GM04504 (cell line): ENCODE measurements around the gene HERPUD2.
A peak's percentile ranks its signal among the peaks of the same experiment; 100 is the strongest.

Experiments used
- DNase-seq: peaks from one replicate; pipeline ENCODE4 v3.0.0-alpha.2; 2012; ENCODE audit warnings: low read depth

The HERPUD2 gene, protein sequence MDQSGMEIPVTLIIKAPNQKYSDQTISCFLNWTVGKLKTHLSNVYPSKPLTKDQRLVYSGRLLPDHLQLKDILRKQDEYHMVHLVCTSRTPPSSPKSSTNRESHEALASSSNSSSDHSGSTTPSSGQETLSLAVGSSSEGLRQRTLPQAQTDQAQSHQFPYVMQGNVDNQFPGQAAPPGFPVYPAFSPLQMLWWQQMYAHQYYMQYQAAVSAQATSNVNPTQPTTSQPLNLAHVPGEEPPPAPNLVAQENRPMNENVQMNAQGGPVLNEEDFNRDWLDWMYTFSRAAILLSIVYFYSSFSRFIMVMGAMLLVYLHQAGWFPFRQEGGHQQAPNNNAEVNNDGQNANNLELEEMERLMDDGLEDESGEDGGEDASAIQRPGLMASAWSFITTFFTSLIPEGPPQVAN

DNA sequence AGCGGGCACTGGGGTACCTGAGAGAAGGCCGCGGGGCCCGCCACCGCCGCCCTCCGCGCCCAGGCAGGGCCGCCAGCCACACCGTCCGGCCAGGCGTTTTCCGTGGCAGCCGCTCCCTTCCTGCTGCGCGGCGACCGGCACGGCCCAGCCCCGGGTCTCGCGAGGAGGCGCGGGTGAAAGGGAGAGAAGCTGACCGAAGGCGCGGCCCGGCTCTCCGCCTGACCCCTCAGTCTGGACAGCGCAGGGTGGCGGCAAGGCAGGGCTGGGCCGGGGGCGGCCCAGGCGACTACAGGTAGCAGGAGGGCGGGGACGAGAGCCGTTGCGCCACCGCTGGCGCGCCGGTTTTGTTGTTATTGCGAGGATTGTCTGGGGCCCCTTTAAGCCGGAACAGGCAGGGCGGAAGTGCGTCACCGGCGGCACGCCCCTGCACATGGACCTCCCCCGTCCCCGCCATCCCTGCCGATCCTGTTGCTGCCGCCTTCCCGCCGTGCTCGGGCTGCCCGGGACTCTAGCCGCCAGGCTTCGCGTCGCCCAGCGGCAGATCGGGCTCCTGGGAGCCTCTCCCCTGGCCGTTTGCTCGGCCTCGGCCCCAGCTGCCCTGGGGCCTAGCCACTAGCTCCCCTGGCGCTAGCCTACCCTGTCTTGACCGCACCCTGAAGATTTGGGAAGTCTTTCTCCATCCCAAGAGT lies at the start of gene HERPUD2:
TSS of gene HERPUD2 (minus strand) at position 352 of the 689 bp plus-strand sequence. CDS start 805 bp downstream, outside the sequence.
- DNase-seq = peak; percentile 76

DNA sequence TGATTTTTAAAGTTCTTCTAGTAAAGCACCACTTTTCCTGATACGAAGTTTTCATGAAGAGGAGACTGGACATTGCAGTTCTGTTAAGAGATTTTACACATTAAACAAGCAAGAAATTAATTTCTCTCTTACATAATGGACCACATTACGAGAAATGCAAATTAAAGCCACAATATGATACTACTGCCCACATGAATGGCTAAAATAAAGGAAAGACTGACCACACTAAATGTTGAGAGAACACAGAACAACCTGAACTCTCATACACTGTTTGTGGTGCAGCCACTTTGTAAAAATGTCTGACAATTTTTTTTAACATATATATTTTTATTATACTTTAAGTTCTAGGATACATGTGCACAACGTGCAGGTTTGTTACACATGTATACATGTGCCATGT lies 44.0 kb upstream of the HERPUD2 start:
- no peak for DNase-seq

DNA sequence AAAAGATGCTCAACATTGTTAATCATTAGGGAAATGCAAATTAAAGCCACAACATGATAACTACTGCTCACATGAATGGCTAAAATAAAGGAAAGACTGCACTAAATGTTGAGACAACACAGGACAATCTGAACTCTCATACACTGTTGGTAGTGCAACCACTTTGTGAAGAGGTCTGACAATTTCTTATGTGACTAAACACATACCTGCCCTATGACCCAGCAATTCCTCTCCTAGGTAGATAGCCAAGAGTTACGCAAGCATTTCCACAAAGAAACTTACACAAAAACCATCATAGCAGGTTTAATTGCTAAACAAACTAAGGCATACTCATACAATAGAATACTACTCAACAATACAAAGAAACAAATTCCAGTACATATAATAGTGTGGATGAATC lies 41.8 kb upstream of the HERPUD2 start:
- DNase-seq = no peak

GRCh38 chr7:35735396-35735795 lies 40.5 kb upstream of the HERPUD2 start:
- no peak for DNase-seq

DNA sequence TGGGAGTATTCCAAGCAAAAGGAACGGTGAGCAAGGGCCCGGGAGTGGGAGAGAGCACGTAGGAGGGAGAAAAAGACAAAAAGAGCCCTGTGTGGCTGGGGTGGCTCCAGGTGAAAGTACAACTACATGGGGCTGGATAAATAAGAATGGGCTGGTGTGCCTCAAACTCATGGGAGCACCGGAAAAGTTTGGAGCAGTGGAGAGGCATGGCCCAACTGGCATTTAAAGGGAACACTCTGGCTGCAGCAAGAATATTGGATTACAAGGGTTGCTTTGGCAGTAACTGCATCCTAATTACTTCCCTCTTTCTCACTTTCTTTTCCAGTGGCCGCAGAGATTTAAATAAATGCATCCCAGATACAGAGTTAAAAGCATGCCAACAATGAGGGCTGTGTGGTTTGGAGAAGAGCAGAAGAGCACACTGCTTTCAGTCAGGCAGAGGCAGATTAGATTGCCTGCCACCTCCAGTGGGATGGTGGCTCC lies 39.1 kb upstream of the HERPUD2 start:
- no peak for DNase-seq

GRCh38 chr7:35731349-35731748 lies 36.4 kb upstream of the HERPUD2 start:
- no peak for DNase-seq

DNA sequence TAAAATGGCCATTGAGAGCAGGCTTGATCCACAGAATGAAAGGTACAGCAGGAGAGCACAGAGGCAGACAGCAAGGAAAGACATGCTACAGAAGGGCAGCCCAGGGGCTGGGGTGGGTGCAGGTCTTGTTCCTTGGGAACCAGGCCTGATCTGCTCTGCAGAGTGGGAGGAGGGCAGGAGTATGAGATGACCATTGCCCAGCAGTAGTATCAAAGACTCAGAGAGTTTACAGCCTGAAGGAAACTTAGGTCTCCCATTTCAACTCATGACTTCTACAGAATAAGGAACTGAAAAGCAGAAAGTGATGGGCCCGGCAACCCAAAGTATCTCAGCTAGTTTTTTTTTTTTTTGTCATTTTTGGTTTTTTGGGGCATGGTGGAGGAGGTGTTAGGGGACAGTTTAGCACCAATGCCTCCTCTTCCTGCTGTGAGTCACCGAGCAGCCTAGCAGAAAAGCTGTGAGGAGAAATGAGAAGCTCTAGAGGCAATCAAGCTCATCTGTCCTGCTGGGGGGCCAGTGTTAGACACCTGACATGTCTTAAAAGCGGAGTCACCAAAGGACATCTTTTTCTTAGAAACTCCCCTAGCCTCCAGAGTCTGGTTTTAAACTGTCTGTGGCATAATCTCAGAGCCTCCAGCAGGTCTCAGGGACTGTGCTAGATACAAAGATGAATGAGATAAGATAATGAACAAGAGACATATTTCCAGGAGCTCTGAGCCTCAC lies 34.3 kb upstream of the HERPUD2 start:
- no peak for DNase-seq

GRCh38 chr7:35728412-35729060 lies 33.6 kb upstream of the HERPUD2 start:
- DNase-seq = no peak

DNA sequence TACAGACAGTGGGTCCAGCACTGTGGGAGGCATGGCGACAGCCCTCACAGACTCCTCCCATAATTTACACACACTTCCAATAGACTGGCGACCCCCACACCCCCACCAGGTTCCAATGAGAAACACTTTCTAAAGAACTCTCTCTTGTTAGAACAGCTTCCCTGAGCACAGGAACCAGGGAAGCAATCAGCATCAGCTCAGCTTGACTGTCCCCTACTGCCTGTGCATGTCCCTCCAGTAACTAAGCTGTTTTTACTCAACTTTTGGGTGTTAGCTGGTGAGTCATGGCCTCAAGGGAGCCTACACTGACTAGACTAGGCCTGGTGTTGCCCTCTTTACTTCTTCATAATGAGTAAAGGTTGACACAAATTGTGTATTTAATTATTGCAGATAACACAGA lies 32.6 kb upstream of the HERPUD2 start:
- DNase-seq = no peak

- no peak for DNase-seq
Observed at GRCh38 chr7:35726654-35727053, 31.7 kb upstream of the HERPUD2 start.

GRCh38 chr7:35725280-35725680 lies 30.3 kb upstream of the HERPUD2 start:
- DNase-seq = no peak

GRCh38 chr7:35723011-35723410 lies 28.1 kb upstream of the HERPUD2 start:
- no peak for DNase-seq

GRCh38 chr7:35722054-35722849 lies 27.3 kb upstream of the HERPUD2 start:
- DNase-seq = no peak

- no peak for DNase-seq
Observed at GRCh38 chr7:35721288-35721687, 26.4 kb upstream of the HERPUD2 start.

- DNase-seq = no peak
Observed at GRCh38 chr7:35720849-35721248, 25.9 kb upstream of the HERPUD2 start.

- no peak for DNase-seq
Observed at GRCh38 chr7:35720032-35720431, 25.1 kb upstream of the HERPUD2 start.

DNA sequence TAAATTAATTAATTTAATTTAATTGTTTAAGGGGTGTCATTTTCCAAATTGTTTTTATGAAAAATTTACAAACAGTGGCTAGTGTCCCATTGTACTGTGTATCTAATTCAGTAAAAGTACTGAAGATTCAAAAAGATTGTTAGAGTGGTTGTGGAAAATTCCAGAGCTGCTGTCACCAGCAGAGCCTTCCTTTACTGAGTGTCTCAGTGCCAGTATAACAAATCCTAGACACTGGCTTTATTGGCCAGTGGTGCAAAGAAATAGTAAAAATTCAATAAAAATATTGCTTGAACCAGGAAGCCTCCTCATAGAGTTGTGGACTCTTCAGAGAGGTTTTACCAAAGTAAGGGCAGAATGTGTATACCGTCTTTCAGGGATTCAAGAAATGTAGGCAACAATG lies 23.1 kb upstream of the HERPUD2 start:
- DNase-seq = no peak

- DNase-seq = no peak
Observed at GRCh38 chr7:35717516-35717915, 22.6 kb upstream of the HERPUD2 start.

- no peak for DNase-seq
Observed at GRCh38 chr7:35717013-35717412, 22.1 kb upstream of the HERPUD2 start.

DNA sequence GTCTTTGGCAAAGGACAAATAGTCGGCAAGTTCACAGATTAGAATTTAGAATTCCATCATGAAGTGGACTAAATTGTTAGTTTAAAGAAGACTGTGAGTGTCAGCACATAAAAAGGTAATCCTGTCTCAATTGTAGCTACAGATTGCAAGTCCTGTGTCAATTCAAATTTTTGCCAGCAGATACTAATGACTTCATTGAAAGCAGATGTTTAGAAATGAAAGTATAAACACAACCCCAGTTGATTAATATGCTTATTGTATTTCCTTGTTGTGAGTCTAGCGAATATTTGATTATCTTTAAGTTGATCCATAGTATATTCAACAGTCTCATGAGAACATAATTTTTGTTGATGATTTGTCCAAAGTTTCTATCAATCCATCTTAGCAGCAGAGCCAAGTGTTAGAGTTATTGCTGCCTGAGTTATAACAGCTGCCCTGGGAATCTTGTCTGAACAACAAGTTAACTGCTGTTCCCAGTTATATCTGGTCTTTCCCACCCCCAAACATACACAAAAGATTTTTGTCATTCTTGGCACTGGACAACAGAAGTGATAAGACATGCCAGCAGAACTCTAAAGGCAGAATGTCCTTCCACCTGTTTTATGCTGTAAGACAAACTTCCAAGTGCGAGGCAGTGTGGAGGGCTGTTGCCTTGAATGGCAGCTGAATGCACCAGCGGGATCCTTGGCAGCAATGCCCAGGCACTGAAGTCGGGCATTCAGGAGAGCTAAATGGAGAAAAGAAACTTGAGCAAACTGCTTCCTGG lies 21.3 kb upstream of the HERPUD2 start:
- no peak for DNase-seq

DNA sequence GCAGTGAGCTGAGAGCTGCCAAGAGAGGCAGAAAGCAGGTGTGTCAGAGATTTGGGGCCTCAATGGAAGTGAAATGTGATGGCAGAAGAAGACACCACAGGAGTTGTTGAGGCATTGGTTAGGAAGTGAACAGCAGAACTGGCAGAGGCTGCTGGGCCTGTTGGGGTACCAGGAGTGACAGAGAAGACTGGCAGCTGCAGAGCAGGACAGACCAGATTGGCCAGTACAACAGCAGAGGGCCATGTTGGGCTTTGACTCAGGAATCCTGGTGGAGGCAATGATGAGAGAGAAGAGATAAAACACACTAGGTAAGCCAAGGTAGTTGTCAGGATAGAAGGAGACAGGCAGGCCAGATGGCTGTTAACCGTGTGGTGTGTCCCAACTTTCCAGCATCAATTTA lies 19.9 kb upstream of the HERPUD2 start:
- no peak for DNase-seq
